Dermis blood vessel endothelial cell (primary cell): ENCODE measurements around the gene CXCL8. TPM values are rescaled to one million over a fixed set of nuclear protein-coding genes. Genes with fewer than 3 reads are reported as not detected.
"Not testable (repeated sequence)": the region's sequence is repeated elsewhere in the genome, so short reads cannot be mapped to it uniquely, and the experiment has no call there.

Experiments used
- DNase-seq: peaks from one replicate; pipeline ENCODE4 v3.0.0; 2010
- total RNA-seq: library from RNA; depleted of rRNA; stranded (reverse); fragments of >200 nt; gene quantifications from 2 replicates; pipeline ENCODE4 v1.2.3, GENCODE V29; 2014

The CXCL8 gene
- total RNA-seq, 1 donor from 2014 or later, result 47.1 TPM

DNA sequence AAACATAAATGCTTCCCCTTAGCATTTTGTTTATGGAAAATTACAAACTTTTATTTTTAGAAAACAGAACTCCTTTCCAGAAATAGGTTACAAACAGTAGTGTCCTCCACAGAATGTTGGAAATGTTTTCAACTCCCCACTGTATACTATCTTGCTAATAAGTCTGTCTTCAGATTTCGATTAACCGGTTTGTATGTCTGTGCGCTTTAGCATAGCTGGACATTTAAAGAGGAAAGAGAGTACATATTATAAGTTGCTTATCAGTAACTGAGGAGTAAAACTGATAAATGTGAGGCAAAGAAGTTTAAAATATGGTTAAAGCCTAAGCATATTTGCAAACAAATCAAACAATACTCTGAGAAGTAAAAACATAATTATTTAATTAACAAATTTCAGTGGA is 3.4 kb downstream of the CXCL8 start:
- no peak for DNase-seq

DNA sequence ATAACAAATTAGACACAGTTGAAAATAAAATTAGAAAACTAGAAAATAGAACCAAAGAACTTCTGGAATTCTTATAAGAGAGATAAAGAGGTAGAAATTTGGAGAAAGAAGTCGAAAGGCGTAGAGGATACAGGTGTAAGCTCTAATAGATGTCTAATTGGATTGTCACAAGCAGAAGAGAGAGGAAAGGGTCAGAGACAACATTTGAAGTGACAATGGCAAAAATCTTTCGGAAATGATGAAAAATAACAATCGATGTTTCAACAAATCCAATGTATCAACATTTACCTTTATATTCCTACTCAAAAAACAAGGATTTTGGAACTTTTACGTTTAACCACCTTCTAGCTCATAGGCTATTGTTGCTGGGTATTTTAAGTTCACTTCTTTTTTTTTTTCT is 3.8 kb downstream of the CXCL8 start:
- DNase-seq, result no peak

DNA sequence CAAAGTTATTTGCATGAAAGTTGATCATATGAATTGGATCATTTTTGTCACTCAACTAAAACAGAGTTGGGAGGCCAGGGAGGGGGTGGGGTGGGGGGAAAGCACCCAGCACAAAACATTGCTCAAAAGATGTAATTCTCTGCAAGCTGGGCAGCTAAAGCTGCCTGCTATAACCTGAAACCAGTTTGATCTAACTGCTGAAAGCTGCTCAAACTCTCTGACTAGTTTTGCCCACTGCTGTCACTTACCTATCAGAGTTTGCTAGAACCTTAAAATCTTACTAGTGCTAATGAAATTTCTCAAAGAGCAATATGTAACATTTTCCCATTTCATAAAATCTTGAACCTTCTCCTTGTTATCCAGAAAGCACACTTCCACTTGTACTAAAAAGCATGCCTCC is 10.4 kb downstream of the CXCL8 start:
- DNase-seq, result no peak

DNA sequence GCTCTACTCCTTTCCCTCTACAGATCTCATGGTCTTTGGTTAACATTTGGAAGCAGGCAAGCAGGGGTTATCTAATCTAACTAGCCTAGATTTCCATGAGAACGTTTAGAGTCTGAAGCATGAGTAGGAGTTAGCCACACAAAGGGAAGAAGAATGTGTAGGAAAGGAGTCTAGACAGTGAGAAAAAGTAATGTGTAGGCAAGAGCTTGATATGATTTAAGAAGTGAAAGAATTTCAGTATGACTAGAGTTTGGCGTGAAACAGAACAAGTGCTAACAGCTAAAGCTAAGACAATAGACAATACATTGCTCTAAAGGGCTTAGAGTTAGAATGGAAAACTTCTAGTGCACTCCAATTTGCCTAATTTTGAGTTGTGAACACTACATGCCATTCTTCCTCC is 10.8 kb downstream of the CXCL8 start:
- no peak for DNase-seq

DNA sequence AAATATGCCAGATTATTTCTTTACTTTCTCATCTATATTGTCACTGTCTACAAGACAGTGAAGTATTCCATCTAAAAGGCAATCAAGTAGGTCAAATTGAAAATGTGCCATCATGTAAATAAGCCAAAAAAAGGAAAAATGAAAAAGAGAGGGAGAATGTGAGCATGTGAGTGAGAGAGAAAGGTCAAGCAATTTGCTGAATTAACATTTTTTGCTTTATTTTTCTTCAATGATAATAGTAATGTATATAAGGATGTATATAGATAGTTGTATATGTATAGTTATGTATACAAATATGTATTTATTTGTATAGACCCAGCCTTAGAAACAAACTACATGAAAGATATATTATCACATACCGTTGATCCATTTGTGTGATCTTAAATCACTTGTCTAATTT is 11.5 kb downstream of the CXCL8 start:
- DNase-seq, result no peak

DNA sequence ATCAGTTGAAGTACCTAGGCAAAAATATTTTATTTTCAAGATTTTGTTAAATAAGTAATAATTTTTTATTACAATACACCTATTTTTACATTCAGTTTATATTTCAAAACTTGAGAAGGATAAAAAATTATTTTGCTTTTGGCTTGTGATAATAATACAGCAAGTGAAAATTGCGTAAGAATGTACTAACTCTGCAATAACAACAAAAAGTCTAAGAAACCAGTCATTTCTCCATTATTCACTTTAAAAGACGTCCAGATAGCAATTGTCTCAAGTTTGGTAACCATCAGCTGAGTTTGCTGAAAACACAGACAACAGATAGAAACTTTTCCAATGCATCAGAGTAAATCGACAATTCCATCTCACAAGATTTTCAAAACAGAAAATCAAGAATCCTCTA is 12.1 kb downstream of the CXCL8 start:
- DNase-seq, result no peak

DNA sequence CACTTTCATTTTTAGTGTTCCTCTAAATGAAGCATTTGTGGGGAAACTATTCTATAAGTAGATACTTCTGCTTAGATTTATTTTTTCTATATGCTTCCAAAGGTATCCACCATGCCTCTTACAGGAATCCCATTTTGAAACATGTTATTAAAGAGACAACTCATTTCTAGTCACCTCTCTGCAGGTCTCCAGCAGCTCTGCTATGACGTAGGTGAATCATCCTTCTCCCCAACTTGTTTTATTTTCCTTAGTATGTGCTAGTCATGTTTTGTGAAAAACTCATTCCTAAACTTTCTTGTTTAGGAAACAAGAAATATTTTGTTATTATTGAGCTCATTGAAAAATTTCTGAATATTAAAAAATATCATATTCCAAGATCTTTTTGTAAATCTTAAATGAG is 12.8 kb downstream of the CXCL8 start:
- no peak for DNase-seq

DNA sequence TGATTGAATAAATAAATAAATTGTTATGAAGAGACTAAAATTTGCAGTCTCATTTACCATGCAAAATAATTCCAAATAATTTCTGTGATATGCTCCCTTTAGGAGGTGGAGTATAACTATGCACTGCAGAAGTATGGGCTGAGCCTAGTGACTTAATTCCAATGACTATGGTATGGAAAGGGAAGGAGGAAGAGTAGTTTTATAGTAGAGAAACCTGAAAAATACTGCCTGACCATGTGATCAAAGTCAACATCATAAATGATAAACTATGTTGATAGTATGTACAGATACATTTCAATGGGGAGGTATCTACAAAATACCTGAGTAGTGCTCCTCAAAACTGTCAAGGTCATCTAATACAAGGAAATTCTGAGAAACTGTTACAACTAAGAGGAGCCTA is 14.6 kb downstream of the CXCL8 start:
- no peak for DNase-seq

DNA sequence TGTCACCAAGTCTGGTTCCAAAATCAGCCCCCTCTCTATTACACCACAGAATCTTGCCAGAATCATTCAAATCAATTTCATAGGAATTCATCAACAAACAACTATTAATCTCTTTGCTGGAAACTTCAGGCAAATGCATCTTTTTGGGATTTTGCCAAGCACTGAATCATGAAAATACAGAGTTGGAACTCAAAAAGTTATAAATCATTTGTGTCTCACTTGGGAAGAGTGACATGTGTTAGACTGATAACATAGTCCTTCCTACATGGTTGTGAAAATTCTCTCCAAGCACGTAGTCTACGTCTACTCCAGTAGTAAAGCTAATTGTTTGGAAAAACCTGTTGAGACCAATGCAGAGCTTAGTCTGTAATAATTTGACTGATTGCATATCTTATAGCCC is 19.0 kb downstream of the CXCL8 start:
- no peak for DNase-seq

DNA sequence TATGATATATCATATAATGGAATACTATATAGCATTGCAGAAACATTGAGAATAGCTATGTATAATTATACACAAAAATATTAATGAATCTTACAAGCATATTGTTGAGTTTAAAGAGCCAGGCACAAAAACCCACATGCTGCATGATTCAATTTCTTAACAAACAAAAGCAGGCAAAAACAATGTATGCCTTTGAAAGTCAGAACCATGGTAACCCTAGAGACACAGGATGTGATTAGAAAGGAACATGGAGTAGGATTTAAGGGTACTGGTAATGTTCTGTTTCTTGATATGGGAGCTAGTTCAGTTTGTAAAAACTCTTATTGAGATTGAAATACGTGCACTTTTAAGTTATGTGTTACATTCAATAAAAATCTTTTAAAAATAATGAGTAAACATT is 21.5 kb downstream of the CXCL8 start:
- DNase-seq, result peak; percentile 65

DNA sequence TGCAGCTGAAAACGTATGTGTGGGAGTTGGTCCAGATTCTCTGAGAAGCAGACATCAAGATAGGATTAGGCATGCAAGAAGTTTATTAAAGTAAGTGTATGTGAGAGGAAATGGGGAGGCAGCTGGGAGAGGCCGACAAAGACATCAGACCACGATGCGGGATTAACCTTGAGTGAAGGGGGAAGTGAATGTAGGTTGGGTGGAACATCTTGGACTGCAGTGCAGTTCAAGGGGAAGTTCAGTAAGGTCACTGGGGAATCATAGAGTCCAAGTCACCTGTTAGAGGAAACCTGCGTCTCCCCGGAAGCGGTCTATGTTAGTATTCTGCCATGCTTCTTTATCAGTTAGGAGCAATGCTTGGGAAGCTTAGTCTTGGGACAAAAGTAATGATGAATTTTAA is 22.0 kb downstream of the CXCL8 start:
- no peak for DNase-seq

DNA sequence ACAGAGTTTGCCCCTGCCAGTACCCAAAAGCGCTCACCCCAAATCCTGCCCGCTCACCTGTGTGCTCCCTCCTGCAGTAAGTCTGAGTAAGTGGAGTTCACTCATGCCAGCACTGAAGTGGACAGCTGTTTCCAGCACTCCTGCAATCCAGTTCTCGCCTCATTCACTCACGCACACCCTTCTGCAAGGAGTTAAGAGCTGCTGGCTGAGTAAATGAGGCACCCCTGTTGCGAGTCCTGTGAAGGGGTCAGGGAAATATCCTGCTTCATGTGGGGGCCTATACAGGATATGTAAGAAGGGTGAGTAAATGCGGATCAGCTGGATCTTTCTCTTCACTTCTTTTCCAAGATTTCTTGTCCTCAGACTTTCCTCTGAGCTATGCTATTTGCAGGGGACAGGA is 23.5 kb downstream of the CXCL8 start:
- DNase-seq, result no peak

DNA sequence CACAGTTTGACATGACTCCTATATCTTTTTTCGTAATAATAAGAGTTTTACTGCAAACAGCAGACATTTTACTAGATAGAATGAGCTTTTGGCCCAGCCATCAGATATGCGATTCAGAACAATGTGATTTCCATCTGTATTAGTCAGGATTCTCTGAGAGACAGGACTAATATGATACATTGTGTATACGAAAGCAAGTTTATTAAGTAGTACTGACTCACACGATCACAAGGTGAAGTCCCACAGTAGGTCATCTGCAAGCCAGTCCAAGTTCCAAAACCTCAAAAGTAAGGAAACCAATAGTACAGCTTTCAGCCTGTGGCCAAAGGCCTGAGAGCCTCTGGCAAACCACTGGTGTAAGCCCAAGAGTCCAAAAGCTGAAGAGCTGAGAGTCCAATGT is 24.1 kb downstream of the CXCL8 start:
- DNase-seq, result no peak

DNA sequence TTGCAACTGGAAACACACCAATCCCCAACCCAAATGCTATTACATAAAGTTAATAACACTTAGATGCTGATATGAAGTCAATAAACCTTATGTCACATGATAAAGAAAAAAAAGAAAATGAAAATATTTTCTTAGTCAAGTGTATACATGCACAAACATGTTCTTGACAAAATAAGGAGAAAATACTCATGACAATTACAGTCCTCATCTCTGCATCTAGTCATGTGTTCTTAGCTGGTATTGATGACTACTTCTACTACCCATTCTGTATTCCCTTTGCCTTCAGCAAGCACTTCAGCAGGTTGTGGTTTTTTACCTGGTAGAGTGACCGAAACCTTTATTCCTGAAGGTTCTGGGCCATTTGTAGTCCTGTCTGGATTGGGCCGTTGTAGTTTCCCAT is 24.9 kb downstream of the CXCL8 start:
- no peak for DNase-seq

DNA sequence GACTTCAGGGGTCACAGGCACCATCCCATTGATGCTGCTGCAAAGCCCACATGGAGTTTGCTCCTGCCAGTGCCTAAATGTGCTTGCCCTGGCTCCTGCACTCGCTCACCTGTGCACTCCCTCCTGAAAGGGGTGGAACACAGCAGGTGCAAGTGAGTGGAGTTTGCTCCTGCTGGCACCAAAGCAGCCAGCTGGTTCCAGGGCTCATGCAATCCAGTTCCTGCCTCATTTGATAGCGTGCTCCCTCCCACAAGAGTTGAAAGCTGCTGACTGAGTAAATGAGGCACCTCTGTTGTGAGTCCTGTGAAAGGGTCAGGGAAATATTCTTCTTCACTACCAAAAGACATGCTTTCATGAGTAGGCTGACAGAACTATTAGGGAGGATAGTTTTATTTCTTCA is 30.5 kb downstream of the CXCL8 start:
- no peak for DNase-seq

DNA sequence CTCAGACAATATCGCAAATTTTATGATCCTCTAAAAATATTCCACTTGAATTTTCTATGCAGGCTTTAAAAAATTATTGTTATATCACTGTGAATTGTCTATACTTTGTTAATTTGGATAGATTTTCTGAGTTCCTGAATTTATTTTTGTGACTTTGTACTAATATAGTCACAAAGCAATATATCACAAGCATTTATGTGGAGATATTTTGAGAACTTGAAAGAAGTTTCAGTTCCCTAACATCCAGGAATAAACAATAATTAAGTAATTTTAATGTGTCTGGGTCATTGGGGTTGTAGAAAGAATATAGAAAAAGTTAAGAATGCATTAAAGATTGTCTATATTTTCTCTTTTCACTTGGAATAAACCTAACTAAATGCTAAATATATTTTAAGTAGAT is 32.0 kb downstream of the CXCL8 start:
- no peak for DNase-seq

DNA sequence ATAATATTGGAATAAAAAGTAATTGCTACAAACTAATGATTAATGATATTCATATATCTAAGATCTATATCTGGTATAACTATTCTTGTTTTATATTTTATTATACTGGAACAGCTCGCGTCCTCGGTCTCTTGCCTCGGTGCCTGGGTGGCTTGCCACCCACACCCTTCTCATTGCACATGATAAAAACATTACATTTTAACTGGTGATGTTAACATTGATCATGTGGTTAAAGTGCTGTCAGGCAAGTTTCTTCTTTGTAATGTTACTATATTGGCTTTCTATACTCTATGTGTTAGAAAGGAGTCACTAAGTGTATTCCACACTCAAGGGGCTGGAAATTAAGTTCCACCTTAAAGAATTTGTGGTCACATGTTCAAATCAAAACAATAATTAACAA is 34.0 kb downstream of the CXCL8 start:
- DNase-seq, result not testable (repeated sequence)

DNA sequence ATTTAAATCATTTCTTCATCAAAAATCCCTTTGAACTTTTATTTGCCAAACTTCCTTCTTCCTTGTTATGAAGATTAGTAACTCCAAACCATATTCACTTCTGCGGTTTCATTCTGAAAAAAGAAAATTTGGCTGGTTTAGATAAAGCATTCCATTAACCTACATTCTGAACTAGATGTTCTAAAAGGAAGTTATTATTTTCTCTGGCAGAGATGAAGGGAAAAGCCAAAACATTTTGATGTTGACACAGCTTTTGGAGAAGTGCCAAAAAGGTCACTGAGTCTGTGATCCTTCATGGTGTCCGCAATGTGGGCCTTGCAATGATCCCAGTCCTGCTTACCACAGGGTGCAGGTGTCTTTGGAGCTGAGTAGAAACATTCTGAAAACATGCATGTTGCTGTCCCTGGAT is 36.0 kb downstream of the CXCL8 start:
- DNase-seq, result peak; percentile 91

DNA sequence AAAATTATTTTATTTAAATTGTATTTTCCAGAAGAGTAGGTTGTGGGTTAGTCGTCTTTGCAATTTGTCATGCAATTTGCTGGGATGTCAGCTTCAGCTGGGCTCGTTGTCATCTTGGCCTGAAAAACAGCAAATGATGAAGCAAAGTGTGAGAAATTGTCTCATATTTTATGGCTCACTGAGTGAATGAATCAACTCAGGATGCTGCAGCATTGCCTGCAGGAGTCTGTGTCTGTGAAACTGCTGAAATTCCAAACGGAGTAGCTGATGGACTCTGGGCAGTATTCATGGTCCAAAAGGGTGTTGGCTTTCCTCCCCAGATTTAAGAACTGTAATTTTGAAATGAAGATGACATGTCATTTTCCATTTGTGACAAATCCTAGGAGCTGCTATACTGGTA is 37.2 kb downstream of the CXCL8 start:
- DNase-seq, result peak; percentile 21

DNA sequence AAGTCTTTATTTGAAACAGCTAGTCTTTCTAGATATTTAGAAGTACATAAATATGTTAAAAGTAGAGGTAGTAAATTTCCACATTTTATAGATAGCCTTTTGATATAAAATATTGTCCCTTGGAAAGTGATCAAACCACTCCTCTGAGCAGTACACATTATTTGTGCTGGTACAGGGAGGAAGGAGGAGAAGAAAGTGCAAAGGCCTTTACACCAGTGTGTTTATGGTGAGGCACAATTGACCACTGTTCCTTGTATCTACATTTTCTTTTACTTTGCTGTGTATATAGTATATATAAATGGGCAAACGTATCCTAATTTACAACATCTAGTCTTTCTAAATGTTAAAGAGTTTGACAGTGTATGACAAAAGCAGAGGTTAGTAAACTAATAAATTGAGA is 39.9 kb downstream of the CXCL8 start:
- no peak for DNase-seq

DNA sequence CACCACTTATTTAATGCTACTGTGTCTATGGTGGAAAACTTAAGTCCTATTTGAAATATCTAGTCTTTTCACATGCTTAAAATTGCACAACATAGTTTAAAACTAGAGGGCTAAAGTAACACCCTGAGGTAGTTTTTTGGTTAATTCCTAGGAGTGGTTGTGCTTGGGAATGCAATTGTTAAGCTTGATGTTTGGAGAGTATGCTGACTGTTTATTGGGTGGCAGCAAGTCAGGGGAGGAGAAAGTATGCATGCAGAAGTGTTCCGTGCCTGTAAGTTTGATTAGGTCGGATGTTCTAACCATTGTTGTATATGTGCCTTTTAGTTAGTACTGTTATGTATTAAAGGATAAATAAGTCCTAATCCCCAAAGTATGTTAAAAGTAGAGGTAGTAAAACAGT is 40.5 kb downstream of the CXCL8 start:
- DNase-seq, result no peak

DNA sequence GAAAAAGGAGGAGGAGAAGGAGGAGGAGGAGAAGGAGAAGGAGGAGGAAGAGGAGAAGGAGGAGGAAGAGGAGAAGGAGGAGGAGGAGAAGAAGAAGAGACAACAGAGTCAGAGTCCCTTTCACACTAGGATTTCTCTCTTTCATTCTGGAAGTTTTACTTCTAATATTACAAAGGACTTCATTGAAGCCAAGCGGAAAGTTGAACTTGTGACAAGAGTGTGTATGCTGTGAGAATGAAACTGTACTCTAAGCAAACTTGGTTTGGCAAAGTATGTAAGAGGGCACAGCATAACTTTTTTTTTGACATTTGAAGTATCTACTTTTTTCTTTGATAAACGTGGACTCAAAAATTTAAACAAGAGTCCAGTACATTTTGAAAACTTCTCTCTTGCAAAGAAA is 48.0 kb downstream of the CXCL8 start:
- no peak for DNase-seq
